Activated T-helper 2 cell treated with anti-CD3 and anti-CD28 coated beads, Interferon-gamma antibody, Interleukin-2, Interleukin-4, amounts not matched to agents 10 μg/mL and 5 μg/mL and 100 μg/mL, durations not matched to agents 14 hours and 24 hours and 36 hours (primary cell): Measurements from ENCODE around the gene TMEM50A. TPM values are rescaled to one million over a fixed set of nuclear protein-coding genes. Genes with fewer than 3 reads are reported as not detected.
"Not testable (repeated sequence)": the region's sequence is repeated elsewhere in the genome, so short reads cannot be mapped to it uniquely, and the experiment has no call there.

Experiments
- DNase-seq: peaks from one replicate; pipeline ENCODE4 v3.0.0; 2021; ENCODE audit warnings: low spot score
- H3K27ac Mint-ChIP-seq: one replicate; pipeline ENCODE4 v1.8.0; 2021; ENCODE audit warnings: mixed read lengths
- H3K27me3 Mint-ChIP-seq: one replicate; pipeline ENCODE4 v1.8.0; 2021; ENCODE audit warnings: low read depth, mixed read lengths
- H3K36me3 Mint-ChIP-seq: one replicate; pipeline ENCODE4 v1.8.0; 2021; ENCODE audit warnings: low read depth, mixed read lengths
- H3K4me1 Mint-ChIP-seq: one replicate; pipeline ENCODE4 v1.8.0; 2021; ENCODE audit warnings: low read depth, mixed read lengths
- H3K4me3 Mint-ChIP-seq: one replicate; pipeline ENCODE4 v1.8.0; 2021; ENCODE audit warnings: low read depth, mild to moderate bottlenecking, moderate library complexity, mixed read lengths
- H3K9me3 Mint-ChIP-seq: one replicate; pipeline ENCODE4 v1.8.0; 2021; ENCODE audit warnings: mixed read lengths
- intact Hi-C: fragments of 100-400 bp; cut with micrococcal nuclease; formaldehyde crosslinking; loops from one replicate; pipeline ENCODE4 v1.15.1; 2023
- total RNA-seq: library from RNA; stranded (reverse); gene quantifications from 2 replicates; pipeline ENCODE4 v1.2.3, GENCODE V29; 2022

Gene TMEM50A
- total RNA-seq, 1 donor from 2014 or later, result 116 TPM

GRCh38 chr1:25409641-25410427 lies 71.7 kb downstream of the TMEM50A start:
- H3K4me1 Mint-ChIP-seq, H3K27me3 Mint-ChIP-seq, DNase-seq, H3K27ac Mint-ChIP-seq, H3K4me3 Mint-ChIP-seq, H3K36me3 Mint-ChIP-seq, H3K9me3 Mint-ChIP-seq: not testable (repeated sequence)
- intact Hi-C loops, result loop anchor here (5.0 kb wide), 1 partner anchor 112 kb away; no protein-coding TSS in a partner anchor

Other genes starting within 250 kb of the TMEM50A start
- 40.1 and 42.3 TPM in 2 replicates for gene SYF2, start 105.8 kb upstream of the TMEM50A start, total RNA-seq
- gene RSRP1, start 90.9 kb upstream of the TMEM50A start, total RNA-seq, result 140 and 144 TPM in 2 replicates
- not detected in 2 replicates for gene RHD, start 65.8 kb upstream of the TMEM50A start, total RNA-seq
- gene RHCE, start 82.5 kb downstream of the TMEM50A start, total RNA-seq, result 0.25 TPM in 1 of 2 replicates, not detected in the other
- 15.8 and 15.9 TPM in 2 replicates for gene MACO1, start 92.6 kb downstream of the TMEM50A start, total RNA-seq
- 6.3 and 7.2 TPM in 2 replicates for gene LDLRAP1, start 205.3 kb downstream of the TMEM50A start, total RNA-seq